PC-9 (cell line): ENCODE results near the gene FAR1. TPM values are rescaled to one million over a fixed set of nuclear protein-coding genes. Genes with fewer than 3 reads are reported as not detected.

Experiments
- BruUV-seq: library from RNA; stranded (reverse); fragments of 400-500 nt; replicated peaks from 2 replicates; lab custom pipeline; 2021; lab: Mats Ljungman, UMichigan
- CTCF ChIA-PET: fragments of 300-600 bp; sonication (Branson Sonifier 250); formaldehyde crosslinking; loops from one replicate; lab custom pipeline; 2022; ENCODE audit warnings: antibody characterized with exemption; lab: Charles Lee
- POLR2A ChIA-PET: fragments of 300-600 bp; sonication (Branson Sonifier 250); formaldehyde crosslinking; loops from one replicate; lab custom pipeline; 2022; ENCODE audit warnings: antibody characterized with exemption; ENCODE audit not compliant: unreplicated experiment; lab: Charles Lee
- DNase-seq, 2 experiments: peaks; one replicate each; pipeline versions ENCODE4 v3.0.0 to v3.0.0-alpha.2; 2015 to 2022; ENCODE audit warnings: mixed read lengths in 1 of 2
- H2AFZ ChIP-seq: fragments of 200-600 bp; sonication (generic); 2 replicates; pipeline ENCODE4 v1.8.1; 2017; ENCODE audit warnings: antibody characterized with exemption
- H3F3A ChIP-seq: fragments of 200-600 bp; sonication (generic); 2 replicates; pipeline ENCODE4 v1.8.1; 2017; ENCODE audit warnings: antibody characterized with exemption, mild to moderate bottlenecking, low read depth; ENCODE audit not compliant: insufficient read depth
- H3K27ac ChIP-seq: fragments of 200-600 bp; sonication (generic); 2 replicates; pipeline ENCODE4 v1.6.1; 2016; ENCODE audit warnings: mixed run types
- H3K27me3 ChIP-seq: fragments of 200-600 bp; sonication (generic); 2 replicates; pipeline ENCODE4 v1.6.1; 2016; ENCODE audit warnings: low read depth, mixed run types; ENCODE audit not compliant: insufficient read depth
- H3K36me3 ChIP-seq: fragments of 200-600 bp; sonication (generic); 2 replicates; pipeline ENCODE4 v1.6.1; 2016; ENCODE audit warnings: low read depth, mixed run types
- H3K4me1 ChIP-seq: fragments of 200-600 bp; sonication (generic); replicated peaks from 2 replicates; pipeline ENCODE4 v1.6.1; 2016; ENCODE audit warnings: mixed run types; ENCODE audit not compliant: insufficient read depth
- H3K4me2 ChIP-seq: fragments of 200-600 bp; sonication (generic); 2 replicates; pipeline ENCODE4 v1.6.1; 2017; ENCODE audit warnings: mixed run types
- H3K4me3 ChIP-seq: fragments of 200-600 bp; sonication (generic); 2 replicates; pipeline ENCODE4 v1.6.1; 2016; ENCODE audit warnings: mixed run types
- H3K79me2 ChIP-seq: fragments of 200-600 bp; sonication (generic); 2 replicates; pipeline ENCODE4 v1.6.1; 2017; ENCODE audit warnings: low read depth, mixed run types
- H3K9me2 ChIP-seq: fragments of 200-600 bp; sonication (generic); 2 replicates; pipeline ENCODE4 v1.8.1; 2017; ENCODE audit warnings: mild to moderate bottlenecking; ENCODE audit not compliant: insufficient read depth
- H3K9me3 ChIP-seq: fragments of 200-600 bp; sonication (generic); 2 replicates; pipeline ENCODE4 v1.8.1; 2016; ENCODE audit warnings: low read depth; ENCODE audit not compliant: insufficient read depth
- H4K20me1 ChIP-seq: fragments of 200-600 bp; sonication (generic); 2 replicates; pipeline ENCODE4 v1.8.1; 2017; ENCODE audit not compliant: insufficient read depth
- CTCF ChIP-seq: fragments of 200-600 bp; sonication (generic); conservative IDR thresholded peaks from 2 replicates; pipeline ENCODE4 v1.6.1; 2017; ENCODE audit warnings: mixed run types, antibody characterized with exemption, mild to moderate bottlenecking, moderate library complexity
- EZH2 ChIP-seq: fragments of 200-600 bp; sonication (generic); IDR thresholded peaks from 2 replicates; pipeline ENCODE4 v1.8.0; 2017; ENCODE audit warnings: antibody characterized with exemption, low read depth
- intact Hi-C: fragments of 100-400 bp; cut with micrococcal nuclease; formaldehyde crosslinking; loops from one replicate; pipeline ENCODE4 v1.10.0; 2022; ENCODE audit not compliant: unreplicated experiment
- total RNA-seq: library from RNA; stranded (reverse); gene quantifications from 2 replicates; pipeline ENCODE4 v1.2.3, GENCODE V29; 2021

FAR1 gene
- total RNA-seq, 1 experiment from 2014 or later, result 34.4 TPM

DNA sequence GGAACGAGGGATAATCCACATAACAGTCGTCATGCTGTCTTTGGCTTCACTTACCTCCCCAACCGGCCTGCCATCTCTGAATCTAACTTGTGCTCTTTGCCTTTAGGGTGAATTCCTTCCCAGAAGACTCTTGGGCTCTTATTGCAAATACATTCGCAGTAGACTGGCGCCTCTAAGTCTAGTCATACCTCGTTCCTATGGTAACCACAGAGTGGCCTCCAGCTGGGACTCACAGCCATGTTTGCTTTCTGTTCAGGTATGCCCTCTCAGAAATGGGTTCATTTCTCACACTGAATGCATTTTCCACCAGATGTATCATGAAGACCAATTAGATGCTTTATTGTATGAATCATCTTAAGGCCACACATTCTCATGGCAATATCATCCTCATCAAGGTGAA, 112.7 kb downstream of the FAR1 start:
- intact Hi-C loops, result no loop called here
- H3K27ac ChIP-seq, result no peak overlapping the region
- no peaks in the 10 kb centered on the region for H3K9me3 ChIP-seq
- no TSS peak for BruUV-seq
- no peaks in the 10 kb centered on the region for H3K36me3 ChIP-seq
- CTCF ChIA-PET, result no interaction called here
- no peaks in the 10 kb centered on the region for H4K20me1 ChIP-seq
- no peak overlapping the region for H3K4me2 ChIP-seq
- H3K4me1 ChIP-seq, result no peaks in the 10 kb centered on the region
- H3F3A ChIP-seq, result no peaks in the 10 kb centered on the region
- H3K9me2 ChIP-seq, result no peaks in the 10 kb centered on the region
- no peaks in the 10 kb centered on the region for H3K27me3 ChIP-seq
- TF ChIP-seq EZH2, result no peak
- no peak for TF ChIP-seq CTCF
- peak in 1 of 2 experiments; percentile 37 for DNase-seq
- H3K4me3 ChIP-seq, result no peak overlapping the region
- POLR2A ChIA-PET, result no interaction called here
- no peaks in the 10 kb centered on the region for H3K79me2 ChIP-seq
- no peak overlapping the region for H2AFZ ChIP-seq

Other genes with a start within 250 kb of the FAR1 start
- gene BTBD10, start 205.4 kb upstream of the FAR1 start, total RNA-seq, result 16.5 and 22.0 TPM in 2 replicates
- gene PTH, start 172.7 kb upstream of the FAR1 start, total RNA-seq, result not detected in 2 replicates